M059J (cell line): Measurements from ENCODE around the gene VIL1. TPM values are rescaled to one million over a fixed set of nuclear protein-coding genes. Genes with fewer than 3 reads are reported as not detected.

ENCODE experiments used
- DNase-seq: peaks from one replicate; pipeline ENCODE4 v3.0.0-alpha.2; 2012; ENCODE audit warnings: low read depth
- total RNA-seq: library from RNA; depleted of rRNA; stranded (reverse); fragments of >200 nt; shearing (Covaris generic); gene quantifications from 2 replicates; pipeline ENCODE4 v1.2.3, GENCODE V29; 2014

VIL1 gene
- total RNA-seq, 1 experiment from 2014 or later: not detected

DNA sequence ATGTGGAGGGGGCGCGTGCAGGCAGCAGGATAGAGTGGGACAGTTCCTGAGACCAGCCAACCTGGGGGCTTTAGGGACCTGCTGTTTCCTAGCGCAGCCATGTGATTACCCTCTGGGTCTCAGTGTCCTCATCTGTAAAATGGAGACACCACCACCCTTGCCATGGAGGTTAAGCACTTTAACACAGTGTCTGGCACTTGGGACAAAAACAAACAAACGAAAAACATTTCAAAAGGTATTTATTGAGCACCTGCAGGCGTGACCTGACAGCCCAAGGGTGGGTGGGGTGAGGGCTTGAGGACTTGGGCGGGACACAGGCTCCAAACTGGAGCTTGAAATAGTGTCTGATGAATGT is 23.9 kb upstream of the VIL1 start:
- no peak for DNase-seq

DNA sequence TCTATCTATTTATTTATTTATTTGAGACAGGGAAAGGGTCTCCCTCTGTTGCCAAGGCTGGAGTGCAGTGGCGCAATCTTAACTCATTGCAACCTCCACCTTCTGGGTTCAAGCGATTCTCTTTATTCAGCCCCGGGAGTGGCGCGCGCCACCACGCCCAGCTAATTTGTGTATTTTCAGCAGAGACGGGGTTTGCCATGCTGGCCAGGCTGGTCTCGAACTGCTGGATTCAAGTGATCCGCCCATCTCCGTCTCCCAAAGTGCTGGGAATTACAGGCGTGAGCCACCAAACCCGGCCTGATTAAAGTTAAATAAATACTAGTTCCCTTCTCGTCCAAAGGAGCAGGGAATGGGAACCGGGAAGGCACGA is 23.5 kb upstream of the VIL1 start:
- DNase-seq: no peak

DNA sequence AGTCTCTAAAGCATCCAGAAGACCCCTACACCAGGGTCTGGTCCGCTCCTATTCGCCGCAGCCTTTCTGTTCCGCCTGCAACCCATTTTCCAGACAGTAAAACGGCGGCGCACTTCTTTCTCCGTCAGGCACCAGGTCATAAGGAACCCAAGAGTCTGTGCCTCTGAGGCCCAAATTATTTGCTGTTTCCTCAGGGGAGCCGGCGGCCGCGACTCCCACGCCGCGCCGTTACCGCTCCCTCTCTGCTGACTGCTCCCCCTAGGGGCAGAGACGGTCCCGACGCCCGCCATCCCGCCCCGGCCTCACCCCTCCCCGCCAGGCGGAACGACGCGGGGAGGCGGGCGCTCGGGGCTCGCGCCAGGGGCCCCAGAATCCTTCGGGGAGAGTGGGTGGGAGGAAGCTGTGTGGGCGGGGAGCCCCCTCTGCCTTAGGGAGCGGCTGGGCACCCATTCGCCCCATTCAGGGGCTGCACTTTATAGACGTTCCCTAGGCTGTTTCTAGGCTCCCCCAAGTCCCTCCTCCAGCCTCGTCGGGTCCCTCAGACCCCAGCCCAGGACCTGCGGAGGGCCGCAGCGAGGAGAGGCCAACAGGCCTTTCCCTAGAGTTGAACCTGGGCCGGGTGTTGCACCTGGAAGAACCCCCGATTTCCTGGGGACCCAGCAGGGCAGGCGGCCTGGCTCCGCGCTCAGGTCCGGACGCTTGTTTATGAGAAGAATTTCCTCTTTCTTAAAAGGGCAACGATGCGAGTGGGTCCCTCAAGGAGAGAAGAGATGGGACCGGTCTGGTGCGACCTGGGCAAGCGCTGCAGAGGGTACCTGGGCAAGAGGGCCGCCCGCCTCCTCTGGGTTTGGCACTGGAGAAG is 22.9 kb upstream of the VIL1 start:
- DNase-seq: peak; percentile 90

DNA sequence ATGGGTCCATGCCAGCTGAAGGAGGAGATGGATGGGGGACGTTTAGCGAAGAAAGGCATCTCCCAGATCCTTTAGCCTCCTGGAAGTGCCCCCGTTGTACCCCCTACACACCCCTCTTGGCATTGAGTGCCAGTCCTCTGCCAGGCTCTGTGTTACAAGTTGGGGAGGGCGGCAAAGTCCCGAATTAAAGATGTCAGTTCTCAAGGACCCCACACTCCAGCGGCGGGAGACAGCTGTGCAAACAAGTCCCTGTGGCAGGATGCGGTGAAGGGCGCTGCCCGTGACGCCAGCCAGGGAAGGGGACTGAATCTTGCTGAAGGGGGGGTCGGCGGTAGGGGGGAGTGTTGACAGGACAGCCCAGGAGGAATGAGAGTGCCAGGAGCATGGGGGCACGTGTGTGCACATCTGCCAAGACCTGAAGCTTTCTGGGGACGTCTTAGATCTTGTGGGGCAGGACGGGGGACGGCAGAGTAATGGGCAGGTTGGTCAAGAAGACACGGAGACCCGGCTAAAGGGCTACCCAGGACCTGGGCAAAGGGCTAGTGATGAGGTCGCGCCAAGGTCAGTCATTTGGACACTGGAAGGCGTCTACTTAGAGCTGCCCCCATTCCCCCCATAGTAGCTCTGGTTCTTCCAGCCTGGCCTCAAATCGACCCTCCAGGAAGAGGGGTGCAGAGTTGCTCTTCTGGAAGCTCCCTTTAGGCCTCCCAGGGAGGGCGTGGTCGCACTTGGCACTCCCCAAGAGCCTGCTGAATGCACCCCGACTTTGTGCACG is 22.0 kb upstream of the VIL1 start:
- peak; percentile 62 for DNase-seq

DNA sequence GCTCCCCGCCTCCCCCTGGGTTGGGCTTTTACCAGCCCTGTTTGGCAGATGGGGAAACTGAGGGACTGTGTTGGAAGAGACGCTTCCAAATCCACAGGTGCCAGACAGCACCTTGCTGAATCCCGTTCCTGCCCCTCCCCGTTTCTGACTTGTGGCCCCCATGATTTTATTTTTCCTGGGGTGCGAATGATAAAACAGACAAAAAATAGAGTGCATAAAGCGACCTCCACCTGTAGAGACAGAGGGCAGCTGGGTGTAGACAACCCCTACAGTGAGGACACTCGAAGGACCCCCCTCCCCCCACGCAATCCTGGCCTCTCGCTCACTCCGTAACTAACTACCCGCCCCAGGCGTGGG is 21.5 kb upstream of the VIL1 start:
- no peak for DNase-seq

DNA sequence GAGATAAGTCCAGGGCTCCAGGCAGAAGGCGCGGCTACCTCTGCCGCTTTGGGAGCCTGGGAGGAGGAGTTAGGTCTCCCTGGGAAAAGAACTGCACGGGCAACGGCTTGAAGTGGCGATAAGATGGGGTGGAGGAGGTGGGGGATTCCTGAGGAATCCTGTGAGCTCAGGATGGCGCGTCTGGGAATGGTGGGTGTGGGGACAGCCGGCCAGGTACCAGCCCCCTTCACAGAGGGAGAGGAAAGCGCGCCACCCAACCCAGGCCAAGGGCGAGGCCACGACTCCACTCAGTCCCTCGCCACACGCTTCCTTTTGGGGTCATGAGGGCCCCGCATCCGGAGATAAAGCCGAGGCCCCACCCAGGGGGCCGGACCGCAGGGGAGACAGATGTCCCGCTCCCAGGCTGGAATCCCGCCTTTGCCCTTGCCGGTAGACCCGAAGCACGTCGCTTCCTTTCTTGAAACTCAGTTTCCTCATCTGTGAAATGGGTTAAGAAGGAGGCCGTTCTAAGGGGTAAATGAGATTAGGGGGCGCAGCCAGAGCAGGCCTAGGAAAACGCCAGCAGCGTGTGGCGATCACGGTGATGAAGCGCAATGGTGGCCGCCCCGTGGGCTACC is 21.0 kb upstream of the VIL1 start:
- peak; percentile 90 for DNase-seq

DNA sequence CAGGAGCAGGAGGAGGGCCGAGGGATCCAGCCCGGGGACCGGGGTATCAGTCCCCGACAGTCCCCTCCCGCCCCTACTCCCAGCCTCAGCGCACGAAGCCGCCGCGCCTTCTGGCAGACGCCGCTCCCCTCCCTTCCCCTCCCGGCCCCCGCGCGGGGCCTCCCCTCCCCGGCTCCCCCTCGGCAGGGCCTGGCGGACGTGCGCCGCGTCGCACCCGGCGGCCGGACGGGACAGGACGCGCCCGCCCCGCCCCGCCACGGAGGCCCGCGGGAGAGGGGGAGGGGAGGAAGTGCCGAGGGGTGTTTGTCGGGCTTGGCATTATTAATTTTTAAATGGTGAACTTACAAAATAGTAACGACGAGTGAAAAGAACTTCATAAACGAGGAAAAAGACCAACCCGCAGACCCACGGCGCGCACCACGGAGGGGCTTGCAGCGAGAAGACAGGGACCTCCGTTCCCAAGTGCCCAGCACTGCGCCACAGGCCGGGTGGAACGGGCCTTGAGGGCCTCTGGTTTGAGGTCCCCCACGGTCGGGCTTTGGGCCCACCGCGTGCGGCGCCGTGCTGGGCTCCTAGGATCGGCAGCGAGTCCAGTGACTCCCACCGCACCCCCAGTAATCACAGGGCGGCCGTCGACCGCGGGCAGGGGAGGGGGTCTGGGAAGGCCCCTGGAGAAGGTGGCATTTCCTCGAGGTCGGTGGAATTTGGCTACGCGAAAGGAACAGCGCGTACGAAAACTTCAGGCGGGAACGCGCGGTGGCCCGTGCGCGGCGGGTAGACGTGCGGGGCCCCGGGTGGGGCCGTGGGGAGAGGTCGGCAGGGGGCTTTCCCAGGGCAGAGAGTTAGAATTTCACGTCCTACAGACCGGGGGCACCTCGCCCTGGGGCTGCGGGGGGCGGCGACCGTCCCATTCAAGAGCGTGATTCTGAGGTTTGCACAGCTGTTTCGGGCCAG is 20.2 kb upstream of the VIL1 start:
- peak; percentile 71 for DNase-seq

DNA sequence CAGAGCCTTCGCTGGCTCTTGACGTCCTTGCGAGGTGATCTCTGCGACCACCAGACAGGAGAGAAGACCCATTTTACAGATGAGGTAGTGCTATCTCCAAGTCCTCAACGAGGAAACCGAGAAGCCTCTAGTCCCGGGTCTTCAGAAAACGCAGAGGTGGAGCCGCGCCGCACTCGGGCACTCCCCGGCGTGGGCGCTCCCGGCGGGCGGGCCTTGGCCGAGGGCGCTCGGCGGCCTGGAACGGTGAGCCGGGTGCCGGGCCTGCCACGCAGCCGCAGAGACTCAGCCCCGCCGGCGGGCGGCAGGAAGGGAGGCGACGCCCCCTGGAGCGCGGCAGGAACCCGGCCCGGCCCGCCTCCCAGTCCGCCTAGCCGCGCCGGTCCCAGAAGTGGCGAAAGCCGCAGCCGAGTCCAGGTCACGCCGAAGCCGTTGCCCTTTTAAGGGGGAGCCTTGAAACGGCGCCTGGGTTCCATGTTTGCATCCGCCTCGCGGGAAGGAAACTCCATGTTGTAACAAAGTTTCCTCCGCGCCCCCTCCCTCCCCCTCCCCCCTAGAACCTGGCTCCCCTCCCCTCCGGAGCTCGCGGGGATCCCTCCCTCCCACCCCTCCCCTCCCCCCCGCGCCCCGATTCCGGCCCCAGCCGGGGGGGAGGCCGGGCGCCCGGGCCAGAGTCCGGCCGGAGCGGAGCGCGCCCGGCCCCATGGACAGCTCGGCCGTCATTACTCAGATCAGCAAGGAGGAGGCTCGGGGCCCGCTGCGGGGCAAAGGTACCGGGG is 19.3 kb upstream of the VIL1 start, which contains the start of gene CTDSP1:
TSS of gene CTDSP1 (plus strand) at position 478 of the 776 bp plus-strand sequence. CDS start at position 701, 223 bp downstream.
- peak; percentile 93 for DNase-seq

DNA sequence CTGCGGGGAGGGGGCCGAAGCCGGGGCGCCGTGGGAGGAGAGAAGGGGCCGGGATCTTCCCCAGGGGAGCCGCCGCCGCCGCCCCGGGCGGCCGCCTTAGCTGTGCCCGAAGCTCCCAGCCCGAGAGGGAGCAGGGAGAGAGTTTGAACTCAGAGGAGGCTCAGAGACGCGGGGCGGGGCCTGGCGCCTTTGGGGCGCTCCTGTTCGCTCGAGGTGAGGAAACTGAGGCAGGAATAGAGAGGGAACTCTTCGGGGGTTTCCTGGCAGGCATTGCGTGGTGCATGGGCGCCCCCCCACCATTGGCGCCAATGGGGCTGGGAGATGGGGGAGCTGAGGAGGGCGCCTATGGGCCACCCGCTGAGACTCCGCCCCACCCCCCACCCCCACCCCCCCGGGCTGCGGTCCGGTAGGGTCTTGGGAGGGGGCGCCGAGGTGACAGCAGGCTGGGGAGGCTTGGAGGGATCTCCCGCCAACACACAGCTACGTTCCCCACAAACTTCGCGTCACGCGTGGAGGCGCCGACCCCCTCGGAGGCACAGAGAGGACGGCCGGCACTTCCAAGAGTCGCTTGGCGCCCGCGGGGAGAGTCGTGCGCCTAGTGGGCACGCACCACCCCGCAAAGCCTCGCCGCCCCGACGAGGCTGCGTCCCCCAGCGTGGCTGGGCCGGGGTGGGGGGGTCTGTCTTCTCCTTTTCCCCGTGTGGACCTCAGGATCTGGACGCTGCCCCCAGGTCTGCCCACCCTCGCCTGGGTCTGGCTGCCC is 18.6 kb upstream of the VIL1 start:
- DNase-seq: peak; percentile 32

DNA sequence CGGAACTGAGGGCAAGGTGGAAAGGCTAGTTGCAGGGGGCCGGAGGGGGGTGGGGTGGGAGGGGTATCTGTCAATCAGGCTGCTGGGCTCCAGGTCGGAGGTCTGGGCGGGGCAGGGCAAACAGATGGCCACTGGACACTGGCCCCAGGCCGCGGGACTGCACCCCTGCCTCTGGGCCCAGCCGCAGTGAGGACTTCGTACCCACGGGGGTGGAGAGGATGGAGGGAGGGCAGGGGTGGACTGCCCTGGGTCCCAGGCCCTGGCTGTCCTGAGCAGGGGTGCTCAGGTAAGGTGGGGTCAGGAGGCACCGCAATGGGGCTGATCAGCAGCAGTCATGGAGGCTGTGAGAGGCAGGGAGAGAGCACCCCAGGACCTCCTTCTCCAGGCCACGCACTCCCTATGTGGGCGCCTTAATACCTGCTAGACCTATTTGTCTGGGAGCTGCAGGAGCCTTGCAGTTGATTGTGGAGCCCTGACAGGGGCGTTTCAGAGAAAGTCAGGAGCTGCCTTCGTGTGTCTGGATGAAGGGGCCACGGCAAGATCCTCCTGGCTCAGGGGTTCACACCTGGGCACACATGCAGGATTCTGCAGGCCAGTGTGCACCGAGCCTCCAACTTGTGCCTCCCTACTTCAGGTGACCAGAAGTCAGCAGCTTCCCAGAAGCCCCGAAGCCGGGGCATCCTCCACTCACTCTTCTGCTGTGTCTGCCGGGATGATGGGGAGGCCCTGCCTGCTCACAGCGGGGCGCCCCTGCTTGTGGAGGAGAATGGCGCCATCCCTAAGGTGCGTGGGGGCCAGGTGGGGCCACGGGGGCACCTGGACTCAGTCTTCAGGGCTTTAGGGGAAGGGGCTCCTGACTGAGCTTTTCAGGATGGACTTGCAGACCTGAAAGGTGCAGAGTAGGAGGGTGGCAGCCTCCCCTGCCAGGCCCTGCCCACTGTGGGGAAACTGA is 17.7 kb upstream of the VIL1 start:
- no peak for DNase-seq

DNA sequence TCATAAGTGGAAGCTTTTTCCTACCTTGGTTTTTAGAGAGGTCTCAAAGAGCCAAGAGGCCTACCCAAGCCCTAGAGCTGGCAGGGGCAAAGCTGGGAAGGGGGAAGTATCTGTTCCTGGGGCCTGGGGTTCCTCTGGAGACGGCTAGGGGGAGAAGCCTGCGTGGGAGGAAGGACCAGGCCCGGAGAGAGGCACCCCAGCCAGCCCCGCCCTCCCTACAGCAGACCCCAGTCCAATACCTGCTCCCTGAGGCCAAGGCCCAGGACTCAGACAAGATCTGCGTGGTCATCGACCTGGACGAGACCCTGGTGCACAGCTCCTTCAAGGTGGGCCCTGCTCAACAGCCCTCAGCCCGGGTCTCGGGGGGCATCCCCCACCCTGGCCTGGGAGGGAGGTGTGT is 17.0 kb upstream of the VIL1 start:
- DNase-seq: no peak

DNA sequence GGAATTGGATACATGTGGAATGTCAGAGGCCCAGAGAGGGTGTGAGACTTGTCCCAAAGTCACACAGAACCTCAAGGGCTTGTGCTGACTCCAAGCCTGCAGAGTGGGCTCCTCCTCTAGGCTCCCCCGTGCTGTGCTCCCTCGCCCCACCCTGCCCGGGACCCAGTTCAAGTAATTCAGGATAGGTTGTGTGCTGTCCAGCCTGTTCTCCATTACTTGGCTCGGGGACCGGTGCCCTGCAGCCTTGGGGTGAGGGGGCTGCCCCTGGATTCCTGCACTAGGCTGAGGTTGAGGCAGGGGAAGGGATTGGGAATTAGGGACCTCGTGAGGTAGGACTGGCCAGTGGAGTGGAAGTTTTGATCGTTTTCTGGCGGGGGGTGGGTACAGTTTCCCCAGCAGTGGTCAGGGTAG is 16.4 kb upstream of the VIL1 start:
- no peak for DNase-seq

DNA sequence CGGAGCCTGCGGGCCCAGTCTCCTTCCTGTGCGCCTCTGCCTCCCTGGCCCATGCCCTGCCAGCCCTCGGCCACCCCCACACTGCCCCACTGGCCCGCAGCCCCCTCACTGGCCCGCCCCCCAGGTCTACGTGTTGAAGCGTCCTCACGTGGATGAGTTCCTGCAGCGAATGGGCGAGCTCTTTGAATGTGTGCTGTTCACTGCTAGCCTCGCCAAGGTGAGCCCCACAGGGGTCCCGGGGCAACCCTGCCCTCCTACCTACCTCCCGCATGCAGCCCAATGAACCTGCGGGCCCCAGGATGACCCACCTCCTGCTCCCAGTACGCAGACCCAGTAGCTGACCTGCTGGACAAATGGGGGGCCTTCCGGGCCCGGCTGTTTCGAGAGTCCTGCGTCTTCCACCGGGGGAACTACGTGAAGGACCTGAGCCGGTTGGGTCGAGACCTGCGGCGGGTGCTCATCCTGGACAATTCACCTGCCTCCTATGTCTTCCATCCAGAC is 16.0 kb upstream of the VIL1 start:
- no peak for DNase-seq

DNA sequence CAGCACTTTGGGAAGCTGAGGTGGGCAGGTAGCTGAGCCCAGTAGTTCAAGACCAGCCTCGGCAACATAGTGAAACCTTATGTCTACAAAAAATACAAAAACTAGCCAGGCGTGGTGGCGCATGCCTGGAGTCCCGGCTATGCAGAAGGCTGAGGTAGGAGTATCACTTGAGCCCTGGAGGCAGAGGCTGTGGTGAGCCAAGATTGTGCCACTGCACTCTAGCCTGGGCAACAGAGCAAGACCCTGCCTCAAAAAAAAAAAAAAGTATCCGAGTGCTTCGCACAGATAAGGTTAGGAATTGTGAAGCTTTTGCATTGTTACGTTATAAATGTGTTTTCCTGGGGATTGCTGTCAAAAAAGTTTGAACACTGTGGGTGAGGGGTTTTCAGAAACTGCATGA is 15.1 kb upstream of the VIL1 start:
- DNase-seq: no peak

DNA sequence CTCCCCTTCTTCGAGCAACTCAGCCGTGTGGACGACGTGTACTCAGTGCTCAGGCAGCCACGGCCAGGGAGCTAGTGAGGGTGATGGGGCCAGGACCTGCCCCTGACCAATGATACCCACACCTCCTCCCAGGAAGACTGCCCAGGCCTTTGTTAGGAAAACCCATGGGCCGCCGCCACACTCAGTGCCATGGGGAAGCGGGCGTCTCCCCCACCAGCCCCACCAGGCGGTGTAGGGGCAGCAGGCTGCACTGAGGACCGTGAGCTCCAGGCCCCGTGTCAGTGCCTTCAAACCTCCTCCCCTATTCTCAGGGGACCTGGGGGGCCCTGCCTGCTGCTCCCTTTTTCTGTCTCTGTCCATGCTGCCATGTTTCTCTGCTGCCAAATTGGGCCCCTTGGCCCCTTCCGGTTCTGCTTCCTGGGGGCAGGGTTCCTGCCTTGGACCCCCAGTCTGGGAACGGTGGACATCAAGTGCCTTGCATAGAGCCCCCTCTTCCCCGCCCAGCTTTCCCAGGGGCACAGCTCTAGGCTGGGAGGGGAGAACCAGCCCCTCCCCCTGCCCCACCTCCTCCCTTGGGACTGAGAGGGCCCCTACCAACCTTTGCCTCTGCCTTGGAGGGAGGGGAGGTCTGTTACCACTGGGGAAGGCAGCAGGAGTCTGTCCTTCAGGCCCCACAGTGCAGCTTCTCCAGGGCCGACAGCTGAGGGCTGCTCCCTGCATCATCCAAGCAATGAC is 14.4 kb upstream of the VIL1 start:
- no peak for DNase-seq

DNA sequence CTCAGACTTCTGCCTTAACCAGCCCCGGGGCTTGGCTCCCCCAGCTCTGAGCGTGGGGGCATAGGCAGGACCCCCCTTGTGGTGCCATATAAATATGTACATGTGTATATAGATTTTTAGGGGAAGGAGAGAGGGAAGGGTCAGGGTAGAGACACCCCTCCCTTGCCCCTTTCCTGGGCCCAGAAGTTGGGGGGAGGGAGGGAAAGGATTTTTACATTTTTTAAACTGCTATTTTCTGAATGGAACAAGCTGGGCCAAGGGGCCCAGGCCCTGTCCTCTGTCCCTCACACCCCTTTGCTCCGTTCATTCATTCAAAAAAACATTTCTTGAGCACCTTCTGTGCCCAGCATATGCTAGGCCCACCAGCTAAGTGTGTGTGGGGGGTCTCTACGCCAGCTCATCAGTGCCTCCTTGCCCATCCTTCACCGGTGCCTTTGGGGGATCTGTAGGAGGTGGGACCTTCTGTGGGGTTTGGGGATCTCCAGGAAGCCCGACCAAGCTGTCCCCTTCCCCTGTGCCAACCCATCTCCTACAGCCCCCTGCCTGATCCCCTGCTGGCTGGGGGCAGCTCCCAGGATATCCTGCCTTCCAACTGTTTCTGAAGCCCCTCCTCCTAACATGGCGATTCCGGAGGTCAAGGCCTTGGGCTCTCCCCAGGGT is 13.7 kb upstream of the VIL1 start:
- DNase-seq: no peak

DNA sequence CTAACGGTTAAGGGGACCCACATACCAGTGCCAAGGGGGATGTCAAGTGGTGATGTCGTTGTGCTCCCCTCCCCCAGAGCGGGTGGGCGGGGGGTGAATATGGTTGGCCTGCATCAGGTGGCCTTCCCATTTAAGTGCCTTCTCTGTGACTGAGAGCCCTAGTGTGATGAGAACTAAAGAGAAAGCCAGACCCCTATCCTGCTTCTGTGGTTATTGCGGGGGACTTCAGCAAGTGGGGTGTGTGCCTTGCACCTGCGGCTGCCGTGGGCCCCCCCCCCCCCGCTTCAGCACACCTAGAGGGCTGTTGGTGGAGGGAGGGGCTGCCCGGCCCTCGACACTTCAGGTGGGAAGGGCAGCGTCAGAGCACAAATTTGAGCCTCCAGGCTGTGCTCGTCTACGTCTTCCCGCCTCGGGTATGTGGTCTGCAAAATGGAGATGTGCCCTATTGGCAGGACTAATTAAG is 13.1 kb upstream of the VIL1 start:
- no peak for DNase-seq
